Medulla oblongata (tissue), 1 donor: Measurements from ENCODE around the gene DSG2.
"Not testable (repeated sequence)": the region's sequence is repeated elsewhere in the genome, so short reads cannot be mapped to it uniquely, and the experiment has no call there.

Source experiments
- DNase-seq: peaks from one replicate; pipeline ENCODE4 v3.0.0-alpha.2; 2015; ENCODE audit errors: extremely low spot score

Gene DSG2

DNA sequence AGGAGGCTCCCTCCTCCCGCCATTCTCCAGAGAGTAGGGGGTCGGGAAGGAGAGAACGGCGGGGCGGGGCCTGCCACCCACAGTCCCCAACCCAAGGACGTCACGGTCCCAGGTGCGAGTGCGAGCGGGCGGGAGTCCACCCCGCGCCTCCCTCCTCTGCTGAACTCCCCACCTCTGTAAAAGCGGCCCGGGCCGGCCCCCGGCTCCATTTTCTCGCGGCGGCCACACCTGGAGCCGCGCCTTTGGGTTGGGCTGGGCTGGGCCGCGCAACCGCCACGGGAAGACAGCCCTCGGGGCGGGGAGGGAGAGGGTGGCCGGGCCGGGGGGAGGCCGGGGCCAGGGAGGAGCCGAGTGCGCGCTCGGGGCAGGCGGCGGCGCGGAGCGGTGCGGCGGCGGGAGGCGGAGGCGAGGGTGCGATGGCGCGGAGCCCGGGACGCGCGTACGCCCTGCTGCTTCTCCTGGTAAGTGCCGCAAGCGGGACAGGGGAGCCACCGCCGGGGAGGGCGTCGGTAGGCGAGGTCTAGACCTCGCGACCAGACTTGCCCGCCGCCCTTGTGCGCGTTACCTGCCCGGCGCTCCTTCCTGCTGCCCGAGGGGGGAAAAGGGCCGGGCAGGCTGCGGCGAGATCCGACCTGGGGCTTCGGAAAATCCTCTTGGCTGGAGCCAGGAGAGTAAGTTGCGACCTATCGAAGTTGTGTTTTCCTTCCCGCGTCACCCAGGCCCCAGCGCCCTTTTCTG, at the start of gene DSG2:
Gene DSG2, plus strand, starts transcription at position 342 of the 738 bp plus-strand sequence. Its CDS starts 75 bp downstream, at position 417.
- DNase-seq = no peak

DNA sequence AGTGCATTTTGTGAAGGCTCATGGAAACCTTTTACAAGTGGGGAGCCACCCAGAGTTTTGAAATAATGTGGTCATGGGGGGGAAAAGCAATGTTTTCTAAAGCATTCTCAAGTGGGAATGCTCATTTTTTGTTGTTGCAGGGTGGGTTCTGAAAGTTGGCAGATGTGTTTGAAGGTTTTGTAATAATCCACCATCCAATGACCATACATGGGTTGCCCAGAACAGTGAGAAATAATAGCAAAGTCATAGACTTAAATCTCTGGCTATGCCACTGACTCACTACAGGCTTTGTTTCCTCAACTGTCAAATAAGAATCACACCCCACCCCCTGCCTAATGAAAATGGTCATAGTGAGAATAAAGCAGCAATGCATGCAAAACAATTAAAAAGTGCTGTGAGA, 47.6 kb upstream of the DSG2 start:
- DNase-seq = no peak

DNA sequence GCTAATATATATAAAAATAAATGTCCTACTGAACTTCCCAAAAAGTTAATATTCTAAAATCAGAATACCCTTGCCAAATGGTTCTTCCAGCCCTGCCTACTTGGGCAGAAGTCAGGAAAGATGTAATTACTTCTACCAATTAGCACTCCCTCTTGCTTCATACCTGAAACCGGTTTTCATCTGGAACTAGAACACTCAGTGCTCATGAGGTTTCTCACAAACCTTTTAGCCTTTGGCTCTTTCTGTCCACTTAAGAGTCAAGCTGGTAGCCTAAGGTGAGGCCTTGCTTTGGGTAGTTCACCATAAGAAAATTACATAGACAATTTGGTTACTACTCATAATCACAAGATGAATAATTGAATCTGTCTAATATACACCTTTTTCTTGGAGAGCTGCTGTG, 46.4 kb upstream of the DSG2 start:
- DNase-seq = no peak

DNA sequence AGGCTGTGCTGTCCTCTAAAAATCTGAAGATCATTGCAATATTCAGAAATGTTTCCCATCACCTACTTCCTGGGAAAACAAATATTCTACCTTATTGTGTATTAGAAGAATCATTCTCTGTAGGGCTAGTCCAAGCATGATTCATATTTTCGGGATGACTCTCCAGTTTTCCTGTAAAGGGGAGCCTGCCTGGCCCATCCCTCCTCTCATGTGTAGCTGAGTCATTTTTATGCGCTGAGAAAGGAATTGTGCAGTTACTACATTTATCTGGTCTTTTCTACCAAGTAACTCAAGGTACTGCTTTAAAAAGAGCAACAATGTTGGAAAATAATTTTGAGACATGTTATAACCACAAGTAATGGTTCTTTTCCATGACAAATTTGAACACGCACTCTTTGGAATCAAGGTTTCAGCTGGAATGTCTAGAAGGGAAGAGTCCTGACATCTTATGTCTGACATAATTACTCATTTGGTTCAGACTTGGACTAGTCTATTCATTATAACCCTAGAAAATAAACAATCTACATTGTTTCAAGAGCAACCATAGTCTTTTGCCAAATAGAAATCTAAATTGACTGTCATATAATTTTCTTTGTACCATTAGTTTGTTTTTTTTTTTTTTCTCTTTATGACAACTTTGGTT, 43.8 kb upstream of the DSG2 start:
- DNase-seq = no peak

DNA sequence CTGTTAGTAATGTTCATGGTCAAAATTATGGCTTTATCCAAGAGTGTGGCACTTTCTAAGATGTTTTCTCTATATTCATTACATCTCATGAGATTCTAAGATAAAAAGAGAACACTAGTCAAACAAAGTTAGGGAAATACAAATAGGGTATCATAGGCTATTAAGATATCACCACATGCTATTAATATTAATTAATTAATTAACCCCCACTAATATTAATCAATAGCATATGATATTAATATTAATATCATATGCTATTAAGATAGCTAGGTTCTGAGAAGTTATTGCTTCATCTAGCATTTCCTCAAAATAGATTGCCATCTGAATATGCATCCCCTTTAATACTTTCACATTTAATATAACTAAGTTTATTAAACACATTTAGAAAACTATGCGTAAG, 28.3 kb upstream of the DSG2 start:
- no peak for DNase-seq

DNA sequence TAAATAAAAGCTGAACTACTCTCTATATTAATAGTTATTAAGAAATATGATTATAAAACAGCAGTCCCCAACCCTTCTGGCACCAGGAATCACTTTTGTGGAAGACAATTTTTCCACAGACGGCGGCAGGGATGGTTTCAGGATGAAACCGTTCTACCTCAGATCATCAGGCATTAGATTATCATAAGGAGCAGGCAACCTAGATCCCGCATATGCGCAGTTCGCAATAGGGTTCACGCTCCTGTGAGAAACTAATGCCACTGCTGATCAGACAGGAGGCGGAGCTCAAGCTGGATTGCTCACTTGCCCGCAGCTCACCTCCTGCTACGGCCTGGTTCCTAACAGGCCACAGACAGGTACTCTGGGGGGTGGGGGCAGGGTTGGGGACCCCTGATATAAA, 19.3 kb upstream of the DSG2 start:
- DNase-seq = no peak

DNA sequence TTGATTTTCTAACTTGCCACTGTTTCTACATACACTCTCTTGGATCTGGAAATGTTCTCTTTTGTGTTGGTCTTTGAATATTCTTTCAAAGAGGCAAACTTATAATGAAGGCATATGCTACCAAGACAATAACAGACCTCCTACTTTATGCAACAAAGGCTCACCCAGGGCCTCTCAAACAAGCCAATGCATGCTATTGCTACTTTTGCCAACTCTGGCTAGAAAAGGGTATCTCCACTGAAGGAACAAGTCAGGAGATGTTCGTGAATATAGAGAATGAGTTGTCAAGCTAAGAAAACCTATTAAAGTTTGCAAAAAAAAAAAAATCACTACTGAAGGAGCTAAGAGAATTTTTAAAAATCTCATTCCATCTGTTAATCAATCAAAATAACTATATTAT, 15.9 kb upstream of the DSG2 start:
- DNase-seq = no peak

DNA sequence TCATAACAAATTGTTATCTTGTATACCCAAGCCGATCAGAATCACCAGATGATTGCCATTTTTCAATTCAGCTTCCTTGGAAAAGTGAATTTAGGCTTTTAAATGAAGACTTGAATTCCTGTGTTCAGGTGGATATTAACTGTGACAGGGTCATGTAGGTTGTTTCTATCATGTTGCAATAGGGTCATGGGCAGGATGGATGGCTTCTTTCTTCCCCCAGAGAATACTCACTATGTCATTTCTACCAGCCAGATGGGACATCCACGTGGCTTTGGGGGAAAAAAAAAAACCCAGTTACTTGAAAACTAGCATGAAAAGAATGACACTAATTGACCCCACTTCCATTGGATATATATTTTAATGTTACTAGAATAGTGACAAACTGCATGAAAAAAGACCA, 14.6 kb upstream of the DSG2 start:
- no peak for DNase-seq

DNA sequence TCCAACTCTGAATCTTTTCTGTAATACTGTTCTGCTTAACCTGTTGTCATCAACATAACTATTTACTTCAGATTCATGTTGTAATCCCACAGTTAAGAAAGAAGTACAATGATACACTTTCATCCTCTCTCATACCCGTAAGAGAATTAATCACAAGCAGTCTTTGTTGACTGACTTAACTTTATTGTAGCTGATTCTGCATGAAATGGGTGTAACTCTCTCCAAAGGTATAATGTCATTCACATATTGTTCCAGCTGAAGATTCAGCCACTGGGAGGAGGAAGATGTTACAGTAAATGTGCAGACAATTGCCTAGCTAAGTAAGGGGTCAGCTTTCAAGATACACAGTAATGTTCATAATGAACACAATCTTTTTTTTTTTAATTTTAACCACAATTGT, 13.5 kb upstream of the DSG2 start:
- no peak for DNase-seq

DNA sequence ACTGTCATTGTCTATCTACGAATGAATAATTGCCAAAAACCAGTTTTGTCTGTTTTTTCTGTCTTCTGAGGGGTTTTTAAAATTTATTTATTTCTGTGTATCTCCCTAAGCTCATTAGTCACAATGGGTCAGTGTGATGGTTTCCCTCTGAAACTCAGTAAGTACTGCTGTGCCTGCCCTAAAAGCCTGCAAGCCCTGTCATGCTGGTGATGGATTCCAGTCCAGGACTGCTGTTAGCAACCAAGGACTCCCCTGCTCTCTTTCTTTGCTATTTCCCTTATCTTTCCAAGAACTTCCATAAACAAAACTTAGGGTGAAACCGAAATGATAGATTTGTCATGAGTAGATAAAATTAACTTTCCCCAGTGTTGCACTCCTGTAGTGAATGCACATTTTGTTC, 11.8 kb upstream of the DSG2 start:
- DNase-seq = no peak

DNA sequence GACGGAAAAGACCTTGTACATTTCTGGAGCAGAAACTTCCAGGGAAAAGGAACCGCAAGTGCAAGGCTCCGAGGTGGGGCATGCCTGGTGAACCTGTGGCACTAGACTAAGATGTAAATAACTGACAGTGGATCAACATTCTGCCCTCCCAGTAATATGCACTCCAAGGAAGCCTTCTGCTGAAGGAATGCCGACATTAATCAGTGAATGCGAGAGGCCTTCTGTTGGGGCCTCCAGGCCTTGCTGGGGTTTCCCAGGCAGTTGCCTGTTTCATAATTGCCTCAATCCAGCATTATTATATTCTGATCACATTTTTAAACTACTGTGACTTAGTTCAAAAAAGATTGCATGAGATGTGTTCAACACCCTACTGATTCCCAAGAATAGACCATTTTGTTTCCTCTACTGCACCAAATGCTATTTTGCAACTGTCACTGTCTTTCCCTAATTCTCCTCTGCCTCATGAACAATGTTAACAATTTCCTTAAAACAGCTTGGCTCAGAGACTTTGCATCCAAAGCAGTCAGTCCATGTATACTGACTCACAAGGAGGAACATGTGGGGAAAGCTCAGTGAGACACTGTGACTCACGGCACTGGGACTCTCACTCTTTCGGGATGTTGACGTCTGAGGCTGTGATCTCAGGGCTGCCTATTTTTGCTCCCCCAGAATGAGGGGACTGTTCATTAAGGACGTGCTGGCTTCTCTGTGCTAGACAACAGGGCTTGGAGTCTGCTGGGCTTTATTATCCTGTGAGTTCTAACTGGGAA, 10.5 kb upstream of the DSG2 start:
- DNase-seq = no peak

DNA sequence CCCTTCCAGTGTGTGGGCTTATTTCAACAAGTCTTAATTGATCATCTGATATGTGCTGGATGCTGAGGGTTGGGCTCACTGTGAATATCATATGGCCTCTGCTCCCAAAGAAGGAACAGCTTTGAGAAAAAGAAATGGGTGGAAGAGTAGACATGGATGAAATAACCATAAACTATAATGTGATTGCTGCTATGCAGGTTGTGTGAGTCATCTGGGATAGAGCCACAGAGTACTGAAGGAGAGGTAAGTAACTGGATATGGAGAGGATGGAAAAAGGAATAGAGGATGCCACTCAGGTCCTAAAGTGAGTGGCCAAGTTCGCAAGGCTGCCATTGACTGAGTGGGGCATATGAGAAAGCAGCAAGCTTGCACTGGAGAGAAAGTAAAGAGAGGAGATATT, 8.7 kb upstream of the DSG2 start:
- DNase-seq = no peak

DNA sequence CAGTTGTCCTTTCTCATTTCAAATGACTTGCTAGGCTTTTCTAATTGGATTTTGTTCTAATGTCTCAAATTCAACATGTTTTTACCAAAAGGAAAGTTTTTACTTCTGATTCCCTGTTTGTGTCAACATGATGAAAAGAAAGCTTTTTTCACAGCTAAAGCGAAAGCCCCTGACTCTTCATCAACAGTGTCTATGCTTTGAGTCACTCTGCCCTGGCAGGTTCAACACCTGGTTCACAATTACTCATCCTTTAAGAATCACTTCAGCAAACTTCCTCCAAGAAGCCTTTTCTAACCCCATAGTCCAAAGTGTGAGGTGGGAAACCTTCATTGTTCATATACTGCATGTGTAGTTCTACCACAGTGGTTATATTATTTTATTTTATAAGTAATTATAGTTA, 7.6 kb upstream of the DSG2 start:
- DNase-seq = no peak

DNA sequence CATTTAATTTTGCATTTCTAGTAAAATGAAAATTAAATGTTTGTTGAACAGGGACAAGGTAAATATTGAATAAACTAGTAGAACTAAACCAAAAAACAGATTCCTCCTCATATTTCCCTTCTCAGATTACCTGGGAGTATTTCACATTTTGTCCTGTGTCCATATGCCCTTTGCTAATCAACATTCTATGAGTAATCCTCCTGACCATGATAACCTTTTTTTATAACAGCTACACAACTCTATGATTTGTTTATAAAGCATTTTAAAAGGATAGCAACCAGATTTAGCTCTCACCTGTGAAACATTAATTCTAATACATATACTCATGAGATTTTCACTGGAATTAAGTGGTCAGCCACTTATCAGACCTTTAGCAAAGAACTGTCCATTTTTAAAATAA, 7.1 kb upstream of the DSG2 start:
- DNase-seq = no peak

DNA sequence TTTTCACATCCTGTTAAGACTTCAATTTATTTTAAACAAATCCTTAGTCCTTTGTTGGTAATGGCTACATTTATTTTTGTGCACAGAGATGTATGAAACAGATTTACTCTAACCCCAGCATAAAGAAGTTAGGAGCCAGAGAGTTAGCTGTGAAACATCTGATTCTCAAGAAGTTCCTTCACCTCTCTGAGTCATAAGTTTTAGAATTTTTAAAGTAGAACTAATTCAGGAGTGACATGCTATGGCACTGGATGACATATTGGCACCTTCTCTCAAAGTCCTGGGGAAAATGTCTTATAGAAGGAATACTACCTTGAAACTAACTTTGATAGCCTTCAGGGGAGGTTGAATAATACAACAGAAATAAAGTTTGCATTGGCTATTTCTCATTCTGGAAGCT, 6.4 kb upstream of the DSG2 start:
- DNase-seq = no peak

DNA sequence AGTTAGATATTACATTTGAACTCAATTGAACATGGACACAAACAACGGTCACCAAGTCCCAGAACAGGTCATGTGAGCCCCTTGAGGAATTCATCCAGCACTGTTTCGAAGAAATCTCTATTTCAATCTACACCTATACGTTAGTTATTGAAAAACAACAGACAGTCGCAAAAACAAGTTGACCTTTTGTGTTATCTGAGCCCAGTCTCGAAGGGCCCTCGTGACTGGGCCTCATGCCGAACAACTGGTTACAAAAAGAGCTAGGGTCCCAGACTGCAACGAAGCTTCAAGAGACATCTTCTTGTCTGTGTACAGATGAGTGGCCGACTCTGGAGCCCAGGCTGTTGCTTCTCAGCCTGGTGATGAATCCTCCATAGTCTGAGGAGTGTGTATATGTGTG, 5.3 kb upstream of the DSG2 start:
- DNase-seq = no peak

DNA sequence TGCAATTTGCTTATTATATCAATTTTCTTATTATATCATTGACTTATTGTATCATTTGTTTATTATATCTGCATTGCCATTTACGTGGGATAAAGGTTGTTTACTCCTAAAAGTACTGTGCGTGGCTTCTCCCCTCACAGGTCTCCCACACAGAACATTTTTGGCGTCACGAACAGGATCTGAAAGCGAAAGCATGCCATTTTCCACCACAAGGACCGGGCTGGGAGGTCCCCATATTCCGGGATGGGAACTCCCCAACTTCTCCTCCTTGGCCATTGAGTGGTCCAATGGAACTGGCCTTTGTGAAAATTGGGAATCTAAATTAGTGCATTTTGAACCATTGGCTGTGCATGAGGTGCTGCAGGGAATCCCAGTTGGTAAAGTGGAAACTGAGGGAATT, 4.8 kb upstream of the DSG2 start:
- no peak for DNase-seq

DNA sequence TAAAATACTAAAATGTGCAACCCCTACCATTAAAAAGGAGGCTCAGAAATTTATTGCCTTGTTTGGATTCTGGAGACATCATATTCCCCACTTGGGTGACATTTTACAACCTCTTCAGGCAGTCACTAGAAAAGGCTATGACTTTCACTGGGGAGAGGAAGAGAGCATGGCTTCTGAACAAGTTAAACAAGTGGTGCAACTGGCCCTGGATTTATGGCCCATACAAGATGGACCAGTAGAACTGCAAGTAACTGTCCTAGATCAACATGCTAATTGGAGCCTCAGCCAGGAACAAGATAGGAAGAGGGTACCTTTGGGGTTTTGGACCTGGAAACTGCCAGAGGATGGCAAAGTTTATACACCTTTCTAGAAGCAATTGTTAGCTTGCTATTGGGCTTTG, 4.0 kb upstream of the DSG2 start:
- no peak for DNase-seq

DNA sequence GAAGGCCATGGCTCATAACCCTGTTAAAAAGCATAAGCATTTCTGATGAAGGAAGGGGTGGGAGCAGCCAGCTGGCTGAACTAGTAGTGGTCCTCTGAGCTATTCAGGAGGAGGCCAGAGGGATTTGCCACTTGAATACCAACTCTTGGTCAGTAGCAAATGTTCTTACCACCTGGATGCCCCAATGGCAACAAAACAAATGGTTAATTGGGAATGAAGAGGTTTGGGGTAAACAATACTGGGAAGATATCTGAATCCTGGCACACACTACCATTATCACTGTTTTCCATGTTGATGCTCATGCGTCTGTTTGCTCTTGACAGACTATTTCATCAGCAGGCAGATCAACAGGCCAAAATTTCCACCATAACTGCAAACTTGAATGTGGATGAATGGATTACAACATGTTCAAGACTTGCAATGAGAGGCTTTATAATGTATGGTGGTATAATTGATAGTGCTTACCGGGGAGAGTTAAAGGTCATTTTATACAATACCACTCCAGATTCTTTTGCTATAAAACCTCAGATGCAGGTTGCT, 3.2 kb upstream of the DSG2 start:
- DNase-seq = not testable (repeated sequence)

DNA sequence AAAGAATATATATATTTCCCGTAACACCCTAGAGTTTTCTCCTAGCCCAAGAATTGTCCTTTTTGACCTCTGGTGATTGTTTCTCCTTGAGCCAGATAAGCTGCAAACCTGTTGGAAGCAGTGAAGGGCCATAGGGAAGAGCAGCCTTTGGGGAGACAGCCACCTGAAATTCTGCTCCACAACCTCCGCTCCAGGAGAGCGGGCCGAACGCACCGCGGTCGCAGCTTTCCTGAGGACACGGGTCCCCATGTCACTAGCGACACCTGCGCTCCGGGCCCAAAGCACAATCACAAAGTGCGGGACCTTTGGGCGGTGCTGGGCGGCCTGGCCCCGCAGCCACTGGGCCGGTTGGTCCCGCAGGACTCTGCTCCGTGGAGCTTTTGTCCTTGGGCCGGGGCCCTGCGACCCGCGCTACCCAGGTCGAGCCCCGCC, 557 bp upstream of the DSG2 start:
- no peak for DNase-seq

DNA sequence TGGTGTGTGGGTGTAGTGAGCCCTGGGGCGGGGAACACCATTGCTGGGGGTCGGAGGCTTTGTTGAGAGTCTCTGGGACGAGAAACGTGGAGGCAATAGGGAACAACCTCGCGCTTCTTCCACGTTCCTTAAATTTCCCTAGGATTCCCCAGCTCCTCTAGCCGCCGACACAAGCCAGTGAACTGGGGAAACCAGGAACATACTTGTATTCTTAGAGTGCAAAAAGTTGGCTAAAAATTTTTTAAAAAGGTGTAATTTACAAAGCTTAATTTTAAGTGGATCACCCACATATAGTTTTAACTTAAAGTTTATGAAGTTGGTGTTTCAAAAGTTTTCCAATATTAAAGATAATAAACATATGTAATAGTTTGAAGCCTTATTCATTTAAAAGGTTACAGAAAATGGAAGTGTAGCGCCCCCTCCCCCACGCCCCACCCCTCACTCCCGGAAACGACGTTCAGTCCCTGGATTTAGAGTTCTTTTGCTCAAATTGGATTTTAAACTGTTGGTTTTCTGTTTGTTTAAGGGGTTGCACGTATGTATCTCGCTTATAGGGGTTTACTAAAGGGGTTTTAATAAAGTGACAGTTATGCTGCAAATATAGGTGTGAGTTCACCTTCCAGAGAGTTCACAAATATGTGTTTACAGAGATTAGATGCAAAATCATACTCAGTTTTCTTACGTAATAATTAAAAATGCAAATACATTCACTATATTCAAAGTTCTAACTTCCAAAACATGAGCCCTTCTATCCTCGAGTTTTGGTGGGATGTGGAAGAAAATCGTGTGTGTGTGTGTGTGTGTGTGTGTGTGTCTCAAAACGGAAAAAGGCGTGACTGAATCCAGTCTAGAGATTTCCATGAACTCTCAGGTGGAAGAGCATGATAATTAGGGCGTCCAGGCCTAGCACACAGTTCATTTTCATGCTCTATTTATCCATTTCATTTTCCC, 872 bp downstream of the DSG2 start:
- DNase-seq = no peak
